GM10266 (cell line): ENCODE measurements around the gene RPL13.
"Not testable (repeated sequence)": the region's sequence is repeated elsewhere in the genome, so short reads cannot be mapped to it uniquely, and the experiment has no call there.

Experiments
- DNase-seq: peaks from one replicate; pipeline ENCODE4 v3.0.0; 2012; ENCODE audit errors: extremely low spot score
- CTCF ChIP-seq: IDR thresholded peaks from 2 replicates; pipeline ENCODE4 v1.5.1; 2012; ENCODE audit warnings: mild to moderate bottlenecking, low read depth; ENCODE audit not compliant: control insufficient read depth, insufficient read depth; ENCODE audit errors: missing control alignments

The RPL13 gene

GRCh38 chr16:89570342-89570923, 10.0 kb downstream of the RPL13 start:
- TF ChIP-seq CTCF = no peak
- DNase-seq = no peak

GRCh38 chr16:89570983-89571598, 10.6 kb downstream of the RPL13 start:
- DNase-seq = not testable (repeated sequence)

- no peak for DNase-seq
- TF ChIP-seq CTCF = no peak
Observed at GRCh38 chr16:89571636-89572035, 11.2 kb downstream of the RPL13 start.

- peak; percentile 78 for DNase-seq
- no peak for TF ChIP-seq CTCF
Observed at GRCh38 chr16:89572073-89572484, 11.6 kb downstream of the RPL13 start.

- DNase-seq = no peak
- no peak for TF ChIP-seq CTCF
Observed at GRCh38 chr16:89572485-89573205, 12.2 kb downstream of the RPL13 start.

- TF ChIP-seq CTCF = no peak
- DNase-seq = no peak
Observed at GRCh38 chr16:89573826-89574680, 13.6 kb downstream of the RPL13 start.

- DNase-seq = peak; percentile 96
- TF ChIP-seq CTCF = peak; percentile 94
Observed at GRCh38 chr16:89574681-89575246, 14.3 kb downstream of the RPL13 start.
